NCI-H82 treated with DMSO at 0.1 percent for 48 hours (cell line): ENCODE data around the gene SUCLG2.
"Not testable (repeated sequence)": the region's sequence is repeated elsewhere in the genome, so short reads cannot be mapped to it uniquely, and the experiment has no call there.

Experiments
- DNase-seq: peaks from one replicate; lab custom pipeline; 2025; ENCODE audit not compliant: unreplicated experiment; lab: John Stamatoyannopoulos, UW

Gene SUCLG2

DNA sequence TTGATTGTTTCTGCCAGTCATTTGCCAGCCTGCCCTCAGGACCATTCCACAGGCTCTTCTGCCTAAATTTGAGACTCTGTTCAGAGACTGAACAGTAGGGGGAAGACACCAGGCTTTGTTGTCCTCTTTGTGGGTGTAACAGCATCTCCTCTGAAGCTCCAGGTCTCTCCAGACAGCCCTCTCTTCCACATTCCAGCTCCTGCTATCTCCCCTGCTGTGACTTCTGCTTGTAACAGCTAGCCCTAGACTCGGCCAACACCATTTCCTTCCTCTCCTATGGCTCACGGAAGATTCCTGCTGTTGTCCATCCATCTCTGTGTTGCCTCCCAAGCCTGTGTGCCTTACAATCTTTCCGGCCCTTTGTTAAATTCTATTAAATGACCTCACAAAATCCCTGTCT, 40.2 kb downstream of the SUCLG2 start:
- no peak for DNase-seq

DNA sequence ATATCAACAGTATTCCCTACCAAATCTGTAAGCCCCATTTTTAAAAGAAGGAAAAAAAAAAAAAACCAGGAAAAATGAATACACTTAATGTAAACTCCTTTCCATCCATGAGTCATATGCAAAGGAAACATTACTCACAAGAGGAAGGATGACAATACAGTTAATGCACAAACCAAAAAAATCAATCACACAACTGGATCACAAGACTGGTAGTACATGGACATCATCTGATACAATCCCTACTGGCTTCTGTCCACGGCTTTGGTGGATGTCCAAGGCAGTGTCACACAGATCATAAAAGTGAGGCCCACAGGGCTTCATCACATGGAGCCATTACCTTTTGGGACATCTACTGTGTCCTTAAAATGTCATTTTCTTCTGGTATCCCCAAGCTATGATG, 44.0 kb downstream of the SUCLG2 start:
- DNase-seq, result no peak

DNA sequence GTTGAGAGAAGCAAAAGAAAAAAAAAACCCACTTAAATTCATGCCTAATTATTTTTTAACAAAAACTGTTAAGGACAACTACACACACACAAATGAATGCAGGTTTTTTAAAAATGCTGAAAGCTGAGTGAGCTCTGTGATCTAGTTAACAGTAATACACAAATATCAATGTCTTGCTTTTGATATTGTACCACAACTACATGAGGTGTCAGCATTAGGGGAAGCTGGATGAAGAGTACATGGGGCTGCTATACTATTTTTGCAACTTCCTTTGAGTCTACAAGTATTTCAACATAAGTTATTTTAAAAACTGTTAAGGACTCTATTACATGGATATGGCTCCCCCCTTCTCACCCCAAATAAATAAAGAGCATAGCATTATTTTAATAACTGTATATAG, 44.7 kb downstream of the SUCLG2 start:
- DNase-seq, result no peak

- DNase-seq, result no peak
Measured at GRCh38 chr3:67608034-67608433, 46.4 kb downstream of the SUCLG2 start.

GRCh38 chr3:67605377-67605776, 49.0 kb downstream of the SUCLG2 start:
- no peak for DNase-seq

DNA sequence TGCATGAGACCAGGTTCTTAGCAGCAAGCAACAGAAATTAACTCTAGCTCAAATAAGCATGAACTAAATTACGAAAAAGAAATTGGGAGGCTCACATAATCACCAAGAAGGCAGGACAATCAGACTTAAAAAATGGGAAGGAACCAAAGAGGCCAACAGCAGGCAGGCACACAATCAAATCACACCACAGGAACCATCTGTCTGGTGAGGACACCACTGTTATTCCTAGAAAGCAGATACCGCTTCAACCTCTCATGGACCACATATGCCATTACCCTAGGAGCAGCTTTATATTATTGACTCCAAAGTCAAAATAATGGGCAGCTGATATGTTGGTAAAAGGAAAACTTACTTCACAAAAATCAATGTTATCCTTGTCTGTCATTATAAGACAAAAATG, 51.6 kb downstream of the SUCLG2 start:
- DNase-seq, result no peak

GRCh38 chr3:67601919-67602608, 52.3 kb downstream of the SUCLG2 start:
- DNase-seq, result no peak

DNA sequence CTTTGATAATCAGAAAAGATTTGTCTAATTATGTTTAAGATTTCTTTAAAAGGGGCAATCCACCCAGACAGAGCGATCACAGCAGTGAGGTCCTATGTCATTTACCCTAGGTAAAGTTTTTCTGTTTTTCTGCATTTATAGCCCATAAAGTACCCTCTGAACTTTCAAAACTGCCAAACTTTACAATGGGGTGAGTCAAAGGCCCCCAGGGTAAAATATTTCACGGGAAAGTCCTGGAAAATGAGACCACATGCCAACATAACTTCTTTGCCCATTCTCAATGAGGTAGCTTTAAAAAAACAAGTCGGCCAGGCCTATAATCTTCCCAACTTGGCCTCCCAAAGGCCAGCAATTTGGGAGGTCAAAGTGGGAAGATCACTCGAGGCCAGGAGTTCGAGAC, 53.0 kb downstream of the SUCLG2 start:
- DNase-seq, result no peak

GRCh38 chr3:67599821-67600220, 54.6 kb downstream of the SUCLG2 start:
- DNase-seq, result no peak

DNA sequence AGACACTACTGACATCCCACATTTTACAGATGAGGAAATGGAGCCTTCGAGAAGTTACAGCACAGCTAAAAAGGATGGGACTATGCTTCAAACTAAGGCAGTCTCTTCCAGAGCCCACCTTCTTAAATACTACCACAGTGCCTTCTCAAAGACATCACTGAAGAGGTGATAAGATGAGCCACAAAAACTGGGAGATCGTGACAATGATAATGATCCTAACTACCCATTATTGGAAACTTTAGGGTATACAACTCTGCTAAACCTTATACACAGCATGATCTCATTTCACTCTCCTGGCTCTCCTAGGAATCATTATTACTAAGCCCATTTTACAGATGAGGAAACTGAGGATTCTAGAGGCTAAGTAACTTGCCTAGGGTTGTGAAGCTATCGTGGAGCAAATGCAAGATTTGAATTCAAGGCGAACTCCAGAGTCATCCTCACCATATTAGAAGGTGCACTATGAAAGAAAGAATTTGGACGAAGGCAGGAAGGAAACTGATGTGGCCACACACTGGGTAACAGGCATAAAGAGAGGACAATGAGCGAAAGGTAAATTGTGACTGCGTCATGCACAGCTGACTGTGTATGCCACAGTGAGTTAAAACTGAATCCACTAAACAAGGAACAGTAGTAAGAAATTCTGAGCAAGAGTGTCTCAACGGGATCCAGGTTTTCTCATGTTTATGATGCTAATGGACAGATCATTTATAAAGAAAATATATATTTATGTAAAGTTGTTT, 55.4 kb downstream of the SUCLG2 start:
- DNase-seq, result no peak

GRCh38 chr3:67595424-67595823, 59.0 kb downstream of the SUCLG2 start:
- DNase-seq, result no peak

- DNase-seq, result no peak
Measured at GRCh38 chr3:67593761-67594234, 60.6 kb downstream of the SUCLG2 start.

DNA sequence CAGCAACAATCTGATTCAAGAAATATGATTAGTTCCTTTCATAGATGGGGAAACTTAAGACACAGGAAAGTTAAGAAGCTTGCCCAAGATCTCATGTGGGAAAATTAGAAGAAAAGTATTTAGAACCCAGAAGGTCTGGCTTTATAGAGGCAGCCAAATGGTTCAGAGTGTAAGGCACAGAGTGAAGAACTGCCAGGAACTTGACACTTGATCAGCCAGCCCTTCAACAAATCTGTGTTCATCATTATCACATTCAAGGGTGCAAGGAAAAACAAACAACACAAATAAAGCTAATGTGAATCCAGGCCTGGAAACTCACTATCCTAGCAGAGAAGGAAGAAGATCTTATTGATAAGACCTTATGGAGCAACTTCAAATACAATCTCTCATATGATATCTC, 62.4 kb downstream of the SUCLG2 start:
- DNase-seq, result no peak

- no peak for DNase-seq
Measured at GRCh38 chr3:67587811-67588210, 66.6 kb downstream of the SUCLG2 start.

GRCh38 chr3:67587301-67587700, 67.1 kb downstream of the SUCLG2 start:
- no peak for DNase-seq

DNA sequence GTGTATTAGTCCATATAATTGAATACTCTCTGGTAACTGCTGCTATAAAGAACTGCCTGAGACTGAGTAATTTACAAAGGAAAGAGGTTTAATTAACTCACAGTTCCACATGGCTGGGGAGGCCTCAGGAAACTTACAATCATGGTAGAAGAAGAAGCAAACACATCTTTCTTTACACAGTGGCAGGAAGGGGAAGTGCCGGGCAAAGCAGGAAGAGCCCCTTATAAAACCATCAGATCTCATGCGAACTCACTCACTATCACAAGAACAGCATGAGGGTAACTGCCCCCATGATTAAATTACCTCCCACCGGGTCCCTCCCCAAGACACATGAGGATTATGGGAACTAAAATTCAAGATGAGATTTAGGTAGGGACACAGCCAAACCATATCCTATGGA, 69.8 kb downstream of the SUCLG2 start:
- DNase-seq, result not testable (repeated sequence)

DNA sequence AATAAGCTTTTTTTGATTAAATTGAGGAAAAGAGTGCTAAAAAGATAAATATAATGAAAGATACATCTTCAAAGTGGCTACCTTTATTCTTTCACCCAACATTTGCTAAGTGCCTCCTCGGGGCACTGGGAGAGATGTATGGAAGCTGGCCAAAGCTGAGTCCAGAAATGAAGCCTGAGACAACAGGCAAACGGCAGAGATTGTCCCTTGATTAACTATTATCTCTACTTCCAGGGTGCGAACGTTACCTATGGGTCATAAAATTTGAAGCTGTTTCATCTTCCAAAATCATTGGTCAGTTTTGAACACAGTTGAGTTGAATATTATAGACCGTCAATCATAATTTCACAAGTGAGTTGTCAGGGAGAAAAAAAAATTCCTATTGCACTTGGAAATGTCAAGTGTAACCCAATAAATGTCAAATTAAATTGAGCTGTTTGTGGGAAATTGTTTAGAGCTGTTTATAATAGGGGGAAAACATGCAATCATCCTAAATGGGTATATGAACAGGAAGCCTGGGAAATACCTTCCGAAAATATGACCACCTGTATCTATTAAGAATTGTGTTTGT, 73.9 kb downstream of the SUCLG2 start:
- no peak for DNase-seq

GRCh38 chr3:67578416-67578815, 76.0 kb downstream of the SUCLG2 start:
- DNase-seq, result no peak

- no peak for DNase-seq
Measured at GRCh38 chr3:67576441-67576840, 78.0 kb downstream of the SUCLG2 start.

DNA sequence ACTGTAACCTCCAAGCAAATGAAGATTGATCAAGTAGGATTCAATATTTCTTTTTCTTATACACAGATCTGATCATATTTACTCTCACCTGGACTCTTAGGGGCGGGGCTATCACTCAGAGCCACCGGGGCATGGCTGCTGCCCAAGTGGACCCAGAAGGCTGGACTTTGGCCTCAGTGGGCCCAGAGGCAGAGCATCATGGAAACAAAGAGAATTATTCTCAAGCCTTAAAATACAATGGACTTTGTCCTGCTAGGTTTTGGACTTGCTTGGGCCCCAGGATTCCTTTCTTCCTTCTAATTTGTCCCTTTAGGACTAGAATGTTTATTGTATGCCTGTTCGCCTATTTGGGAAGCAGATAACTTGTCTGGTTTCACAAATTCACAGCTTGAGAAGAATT, 85.1 kb downstream of the SUCLG2 start:
- no peak for DNase-seq

DNA sequence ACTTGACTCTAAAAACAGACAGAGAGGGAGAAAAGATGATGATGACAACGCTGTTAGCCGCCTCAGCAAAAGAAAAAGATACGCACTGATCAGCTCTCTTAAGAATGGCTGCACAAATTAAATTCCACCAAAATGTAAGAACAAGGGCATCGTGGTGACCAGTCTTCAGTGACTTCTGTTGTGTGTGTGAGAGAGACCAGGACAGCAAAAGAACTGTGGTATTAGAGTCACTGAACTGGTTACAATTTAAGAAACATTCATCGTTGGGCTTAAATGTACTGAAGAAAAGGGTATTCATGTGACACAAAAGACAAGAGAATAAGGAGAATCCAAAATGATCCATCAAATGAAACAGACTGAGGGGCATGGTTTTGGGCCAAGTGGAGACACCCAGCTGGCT, 86.5 kb downstream of the SUCLG2 start:
- DNase-seq, result no peak

- no peak for DNase-seq
Measured at GRCh38 chr3:67564973-67565372, 89.4 kb downstream of the SUCLG2 start.
